Measurements from ENCODE around the gene ANTXR1.

The ANTXR1 gene

DNA sequence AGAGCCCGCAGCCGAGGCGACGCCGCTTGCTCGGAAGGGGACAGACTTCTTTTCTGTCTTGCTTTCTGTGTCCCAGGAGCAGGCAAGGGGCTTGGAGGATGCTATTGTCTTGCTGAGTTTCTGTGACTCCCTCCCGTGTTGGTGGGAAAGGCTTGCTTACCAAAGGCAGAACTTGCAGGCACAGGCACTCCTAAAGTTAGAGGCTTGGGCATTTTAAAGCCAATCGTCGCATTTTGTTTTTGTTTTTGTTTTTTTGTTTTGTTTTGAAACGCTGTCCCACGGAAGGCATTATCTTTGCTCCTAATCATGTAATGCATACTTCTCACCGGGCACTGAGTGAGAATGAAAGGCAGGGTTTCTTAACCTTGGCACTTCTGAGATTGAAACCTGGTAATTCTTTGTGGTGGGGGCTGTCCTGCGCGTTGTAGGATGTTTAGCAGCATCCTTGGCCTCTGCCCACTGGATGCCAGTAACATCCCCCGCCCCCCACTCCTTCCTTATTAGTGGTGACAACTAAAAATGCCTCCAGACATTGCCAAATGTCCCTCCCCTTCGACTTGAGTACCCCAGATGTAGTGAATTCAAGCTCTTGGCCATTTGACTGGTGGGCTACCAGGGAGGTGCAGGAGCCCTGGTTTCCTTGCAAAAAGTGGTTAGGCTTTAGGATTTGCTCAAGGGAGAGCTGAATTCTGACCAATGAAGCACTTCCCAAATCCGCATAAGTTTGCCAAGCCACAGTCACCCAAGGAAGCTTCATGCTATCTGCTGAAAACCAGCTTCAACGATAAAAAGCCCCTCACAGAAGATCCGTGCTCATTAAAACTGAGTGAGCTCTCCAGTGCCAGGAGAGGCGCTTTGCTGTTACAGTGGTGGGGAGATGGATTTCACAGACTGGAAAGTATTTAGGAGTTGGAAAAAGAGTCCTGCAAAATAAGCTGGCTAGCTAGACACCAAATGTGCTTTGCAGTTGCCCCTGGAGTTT, 1.2 kb downstream of the ANTXR1 start:
- H3K36me3 Mint-ChIP-seq (ENCODE audit: low read depth), result peaks cover 10% of the 10 kb centered on the region
- H3K27me3 Mint-ChIP-seq (ENCODE audit: low read depth), result peaks cover 14% of the 10 kb centered on the region
- no peaks in the 10 kb centered on the region for H3K9me3 Mint-ChIP-seq
- H3K4me3 Mint-ChIP-seq, result peak overlapping the region; percentile 98 to 100 (median 100)
- TF ChIP-seq, protein P1, sequence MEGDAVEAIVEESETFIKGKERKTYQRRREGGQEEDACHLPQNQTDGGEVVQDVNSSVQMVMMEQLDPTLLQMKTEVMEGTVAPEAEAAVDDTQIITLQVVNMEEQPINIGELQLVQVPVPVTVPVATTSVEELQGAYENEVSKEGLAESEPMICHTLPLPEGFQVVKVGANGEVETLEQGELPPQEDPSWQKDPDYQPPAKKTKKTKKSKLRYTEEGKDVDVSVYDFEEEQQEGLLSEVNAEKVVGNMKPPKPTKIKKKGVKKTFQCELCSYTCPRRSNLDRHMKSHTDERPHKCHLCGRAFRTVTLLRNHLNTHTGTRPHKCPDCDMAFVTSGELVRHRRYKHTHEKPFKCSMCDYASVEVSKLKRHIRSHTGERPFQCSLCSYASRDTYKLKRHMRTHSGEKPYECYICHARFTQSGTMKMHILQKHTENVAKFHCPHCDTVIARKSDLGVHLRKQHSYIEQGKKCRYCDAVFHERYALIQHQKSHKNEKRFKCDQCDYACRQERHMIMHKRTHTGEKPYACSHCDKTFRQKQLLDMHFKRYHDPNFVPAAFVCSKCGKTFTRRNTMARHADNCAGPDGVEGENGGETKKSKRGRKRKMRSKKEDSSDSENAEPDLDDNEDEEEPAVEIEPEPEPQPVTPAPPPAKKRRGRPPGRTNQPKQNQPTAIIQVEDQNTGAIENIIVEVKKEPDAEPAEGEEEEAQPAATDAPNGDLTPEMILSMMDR (IDR thresholded peaks at IDR 0.05; ENCODE audit: unreplicated experiment in 3 of 3), result peak in 1 of 3 experiments; percentile 13
- peak overlapping the region; percentile 80 to 97 (median 92) for H3K27ac Mint-ChIP-seq
- H3K4me1 Mint-ChIP-seq, result peaks cover 33% of the 10 kb centered on the region

DNA sequence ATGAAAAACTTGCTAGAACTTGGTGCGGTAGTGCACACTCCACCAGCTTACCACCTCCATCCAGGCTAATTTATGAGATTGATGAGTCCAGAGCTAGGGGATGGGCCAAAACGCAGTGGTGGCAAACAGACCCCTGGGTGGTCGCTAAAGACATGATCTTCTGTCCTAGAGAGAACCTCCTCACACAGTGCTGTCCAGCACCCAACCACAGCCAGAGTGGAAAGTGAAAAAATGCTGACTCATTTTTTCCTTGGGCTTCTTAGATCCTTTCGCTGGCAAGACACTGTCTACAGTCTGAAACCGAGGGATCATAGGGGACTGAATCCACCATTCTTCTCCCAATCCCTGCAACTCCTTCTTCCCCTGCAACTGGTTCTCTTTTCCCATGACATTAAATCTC, 4.1 kb downstream of the ANTXR1 start:
- peaks cover 10% of the 10 kb centered on the region for H3K36me3 Mint-ChIP-seq (ENCODE audit: low read depth)
- peak overlapping the region in 2 of 3 experiments; percentile 21 to 27 for H3K4me3 Mint-ChIP-seq

DNA sequence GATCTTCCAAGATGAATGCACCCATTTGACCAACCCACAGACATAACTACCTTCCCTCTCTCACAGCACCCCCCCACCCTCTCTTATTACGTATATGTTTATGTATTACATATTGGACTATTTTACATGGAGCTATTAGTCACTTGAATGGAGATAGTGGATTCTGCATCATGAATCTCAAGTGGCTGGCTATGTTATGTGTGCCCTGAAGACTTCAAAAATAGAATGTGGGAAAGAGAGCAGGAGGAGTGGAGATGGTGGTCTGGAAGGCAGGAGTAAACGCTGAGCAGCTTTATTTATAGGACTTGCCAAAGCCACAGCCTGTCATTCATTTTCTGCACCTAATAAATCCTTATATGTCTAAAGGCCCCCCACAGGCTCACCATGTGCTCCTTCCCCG, 4.9 kb downstream of the ANTXR1 start:
- peaks cover 10% of the 10 kb centered on the region for H3K36me3 Mint-ChIP-seq (ENCODE audit: low read depth)
- no peaks in the 10 kb centered on the region for H3K9me3 Mint-ChIP-seq
- TF ChIP-seq, protein P1 (IDR thresholded peaks at IDR 0.05; ENCODE audit: unreplicated experiment in 3 of 3), result no peak
- H3K4me3 Mint-ChIP-seq, result peak overlapping the region in 1 of 3 experiments; percentile 21
- no peaks in the 10 kb centered on the region for H3K27me3 Mint-ChIP-seq (ENCODE audit: low read depth)
- peaks cover 56% of the 10 kb centered on the region for H3K4me1 Mint-ChIP-seq
- no peak overlapping the region for H3K27ac Mint-ChIP-seq

More for the DNA sequence above, 4.1 kb downstream of the ANTXR1 start:
- Mint-ChIP-seq H3K9me3 (no peaks in the 10 kb centered on the region), H3K27me3 (ENCODE audit: low read depth) (no peaks in the 10 kb centered on the region), H3K4me1 (peaks cover 56% of the 10 kb centered on the region), H3K27ac (peak overlapping the region in 1 of 3 experiments; percentile 19)
- TF ChIP-seq, protein P1 (IDR thresholded peaks at IDR 0.05; ENCODE audit: unreplicated experiment in 3 of 3), result no peak

DNA sequence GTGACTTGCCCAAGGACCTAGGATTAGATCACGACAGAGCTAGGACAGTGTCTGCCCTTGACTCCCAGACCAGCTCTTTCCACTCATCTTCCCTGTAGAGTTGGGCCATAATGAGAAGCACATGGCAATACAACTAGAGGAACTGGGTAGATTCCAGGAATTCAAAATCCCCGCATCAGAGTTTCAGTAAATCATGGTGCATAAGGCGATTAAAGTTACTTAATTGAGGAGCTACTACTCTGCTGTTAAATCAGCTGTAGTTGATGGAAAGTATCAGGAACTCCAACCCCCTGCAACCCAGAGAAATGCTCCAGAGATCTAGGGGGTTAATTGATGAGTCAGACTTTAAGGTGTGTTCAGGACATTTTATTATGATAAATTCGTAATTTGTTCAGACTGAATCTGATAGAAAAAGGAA, 5.7 kb downstream of the ANTXR1 start:
- Mint-ChIP-seq H3K27ac (no peak overlapping the region), H3K4me1 (peaks cover 56% of the 10 kb centered on the region), H3K4me3 (no peak overlapping the region), H3K27me3 (ENCODE audit: low read depth) (no peaks in the 10 kb centered on the region), H3K9me3 (no peaks in the 10 kb centered on the region), H3K36me3 (ENCODE audit: low read depth) (peaks cover 10% of the 10 kb centered on the region)
- TF ChIP-seq, protein P1 (IDR thresholded peaks at IDR 0.05; ENCODE audit: unreplicated experiment in 3 of 3), result no peak

DNA sequence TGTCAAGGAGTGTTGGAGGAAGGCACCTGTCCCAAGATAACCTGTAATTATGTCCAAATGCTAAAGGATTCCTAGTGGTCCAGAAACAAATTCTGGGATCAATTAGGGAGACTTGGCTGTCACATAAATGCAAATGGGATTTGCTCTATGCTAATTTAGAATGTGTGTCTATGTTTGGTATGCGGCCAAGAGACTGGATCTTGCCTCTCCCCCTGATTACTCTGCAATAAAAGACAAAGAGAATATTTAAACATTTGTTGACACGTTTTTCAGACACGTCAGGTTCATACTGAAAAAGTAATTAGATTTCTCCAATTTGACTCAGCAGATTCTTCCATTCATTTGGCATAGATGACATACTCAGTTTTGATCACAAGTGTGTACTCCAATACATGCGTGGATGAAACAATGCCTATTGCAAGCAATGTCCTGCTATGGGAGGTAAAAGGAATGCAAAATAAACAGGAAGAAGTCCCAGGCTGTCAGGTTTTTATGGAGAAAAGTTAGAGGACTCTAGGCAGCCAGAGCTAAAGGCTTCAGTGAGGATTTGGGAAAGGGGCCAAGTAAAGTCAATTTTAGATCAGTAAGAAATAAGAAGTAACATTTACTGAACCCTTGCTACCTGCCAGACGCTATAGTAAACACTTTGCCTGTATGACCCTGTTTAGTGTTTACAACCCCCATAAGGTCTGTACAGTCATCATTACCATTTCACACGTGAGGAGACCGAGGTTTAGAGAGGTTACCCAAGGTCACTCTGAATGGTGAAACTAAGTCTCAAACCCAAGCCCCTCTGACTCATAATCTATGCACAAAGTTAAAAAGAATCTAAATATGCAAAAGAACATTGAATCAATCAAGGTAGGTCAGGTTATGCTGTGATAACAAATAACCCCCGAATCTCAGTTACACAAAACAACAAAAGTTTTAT, 7.8 kb downstream of the ANTXR1 start:
- Mint-ChIP-seq H3K27me3 (ENCODE audit: low read depth) (no peaks in the 10 kb centered on the region), H3K4me1 (peaks cover 45% of the 10 kb centered on the region), H3K27ac (no peak overlapping the region), H3K36me3 (ENCODE audit: low read depth) (peaks cover 10% of the 10 kb centered on the region), H3K4me3 (no peak overlapping the region), H3K9me3 (no peaks in the 10 kb centered on the region)
- TF ChIP-seq, protein P1 (IDR thresholded peaks at IDR 0.05; ENCODE audit: unreplicated experiment in 3 of 3), result no peak
